ENCODE measurements around the gene TTLL13.
"Not testable (repeated sequence)": the region's sequence is repeated elsewhere in the genome, so short reads cannot be mapped to it uniquely, and the experiment has no call there.

The TTLL13 gene

DNA sequence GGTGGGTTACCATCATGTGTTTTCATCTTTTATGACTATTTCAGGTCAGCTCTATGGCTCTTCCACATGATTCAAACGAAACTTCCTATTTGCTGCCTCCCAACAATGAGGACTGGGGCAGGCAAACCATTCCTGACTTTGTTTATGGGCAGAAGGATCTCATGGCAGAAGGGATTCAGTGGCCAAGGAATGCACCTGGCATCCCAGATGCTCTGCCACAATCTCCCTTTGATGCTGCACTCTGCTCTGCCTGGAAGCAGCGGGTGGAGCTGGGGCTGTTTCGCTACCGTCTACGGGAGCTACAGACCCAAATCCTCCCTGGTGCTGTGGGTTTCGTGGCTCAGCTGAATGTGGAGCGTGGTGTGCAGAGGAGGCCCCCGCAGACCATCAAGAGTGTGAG lies 8.5 kb upstream of the TTLL13 start:
- DNase-seq, result no peak

DNA sequence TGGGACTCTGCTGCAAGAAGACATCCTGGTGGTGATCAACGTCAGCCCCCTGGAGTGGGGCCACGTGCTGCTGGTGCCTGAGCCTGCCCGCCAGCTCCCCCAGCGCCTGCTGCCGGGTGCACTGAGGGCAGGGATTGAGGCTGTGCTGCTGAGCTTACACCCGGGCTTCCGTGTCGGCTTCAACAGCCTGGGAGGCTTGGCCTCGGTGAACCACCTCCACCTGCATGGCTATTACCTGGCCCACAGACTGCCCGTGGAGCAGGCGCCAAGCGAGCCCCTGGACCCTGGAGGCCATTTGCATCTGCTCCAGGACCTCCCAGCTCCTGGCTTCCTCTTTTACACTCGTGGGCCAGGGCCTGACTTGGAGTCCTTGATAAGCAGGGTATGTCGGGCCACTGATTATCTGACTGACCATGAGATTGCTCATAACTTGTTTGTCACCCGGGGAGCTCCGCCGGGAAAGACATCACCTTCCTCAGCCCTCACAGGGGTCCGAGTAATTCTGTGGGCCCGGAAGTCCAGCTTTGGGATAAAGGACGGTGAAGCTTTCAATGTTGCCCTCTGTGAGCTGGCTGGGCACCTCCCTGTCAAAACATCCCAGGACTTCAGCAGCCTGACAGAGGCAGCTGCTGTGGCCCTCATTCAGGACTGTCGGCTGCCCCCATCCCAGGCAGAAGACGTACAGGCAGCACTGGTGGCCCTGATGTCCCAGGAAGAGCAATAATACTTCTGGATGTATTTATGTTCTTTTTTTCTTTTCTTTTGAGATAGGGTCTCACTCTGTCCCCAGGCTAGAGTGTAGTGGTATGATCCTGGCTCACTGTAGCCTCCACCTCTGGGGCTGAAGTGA lies 7.8 kb upstream of the TTLL13 start:
- no peak for DNase-seq

DNA sequence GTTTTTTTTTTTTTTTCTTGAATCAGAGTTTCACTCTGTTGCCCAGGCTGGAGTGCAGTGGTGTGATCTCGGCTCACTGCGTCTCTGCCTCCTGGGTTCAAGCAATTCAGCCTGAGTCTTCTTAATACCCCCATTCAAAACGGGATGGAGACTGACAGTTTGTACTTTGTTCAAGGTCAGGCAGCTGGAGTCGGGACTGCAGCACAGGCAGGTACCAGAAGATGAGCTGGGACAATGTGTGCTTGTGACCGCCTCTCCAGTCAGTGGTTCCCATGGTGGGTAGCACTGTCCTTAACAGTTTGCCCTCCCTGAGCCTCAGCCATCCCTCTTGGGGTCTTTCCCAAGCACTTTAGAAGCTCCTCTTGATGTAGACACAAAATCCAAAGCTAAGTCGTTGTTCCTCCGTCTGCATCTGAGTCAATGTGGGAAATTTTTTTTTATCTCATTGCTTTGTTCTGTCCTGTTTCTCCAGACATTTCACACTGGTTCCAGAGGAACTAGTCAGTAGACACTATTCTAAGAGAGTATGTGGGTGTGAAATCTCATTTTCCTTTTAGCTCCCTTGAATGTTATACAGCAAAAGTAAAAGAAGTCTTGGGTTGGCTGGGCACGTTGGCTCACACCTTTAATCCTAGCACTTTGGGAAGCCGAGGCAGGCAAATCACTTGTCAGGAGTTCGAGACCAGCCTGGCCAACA lies 5.3 kb upstream of the TTLL13 start:
- no peak for DNase-seq

DNA sequence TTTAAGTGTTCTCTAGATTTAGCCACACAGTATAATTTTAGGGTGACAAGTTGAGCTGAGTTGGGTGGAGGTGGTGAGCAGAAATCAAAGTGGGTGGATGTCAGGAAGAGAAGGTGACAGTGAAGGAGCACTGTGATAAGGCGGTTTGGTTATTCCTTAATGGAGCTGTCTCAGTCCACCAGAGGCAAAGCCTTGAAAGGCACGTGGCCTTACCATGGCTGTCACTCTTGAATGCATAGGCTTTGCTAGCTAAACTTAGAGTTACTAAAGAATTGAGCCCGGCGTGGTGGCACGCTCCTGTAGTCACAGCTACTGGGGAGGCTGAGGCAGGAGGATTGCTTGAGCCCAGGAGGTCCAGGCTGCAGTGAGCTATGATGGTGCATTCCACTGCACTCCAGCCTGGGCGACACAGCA lies 560 bp upstream of the TTLL13 start:
- no peak for DNase-seq

DNA sequence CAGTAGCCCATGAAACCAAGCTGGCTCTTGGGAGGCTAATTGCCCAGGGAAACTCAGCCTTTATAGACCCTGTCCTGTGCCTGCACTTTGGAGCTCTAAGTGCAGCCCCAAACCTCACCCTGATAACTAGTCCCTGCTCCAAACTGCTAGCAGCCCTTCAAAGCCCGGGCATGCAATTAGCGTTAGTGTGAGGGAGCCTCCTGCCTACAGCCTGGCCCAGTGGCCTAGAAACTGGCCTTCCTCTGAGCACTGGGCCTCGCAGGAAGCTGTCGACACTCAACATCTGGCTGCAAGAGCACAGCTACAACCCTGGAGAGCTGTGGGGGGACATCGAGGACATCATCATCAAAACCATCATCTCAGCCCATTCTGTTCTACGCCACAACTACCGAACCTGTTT lies 8.4 kb downstream of the TTLL13 start:
- DNase-seq, result no peak

DNA sequence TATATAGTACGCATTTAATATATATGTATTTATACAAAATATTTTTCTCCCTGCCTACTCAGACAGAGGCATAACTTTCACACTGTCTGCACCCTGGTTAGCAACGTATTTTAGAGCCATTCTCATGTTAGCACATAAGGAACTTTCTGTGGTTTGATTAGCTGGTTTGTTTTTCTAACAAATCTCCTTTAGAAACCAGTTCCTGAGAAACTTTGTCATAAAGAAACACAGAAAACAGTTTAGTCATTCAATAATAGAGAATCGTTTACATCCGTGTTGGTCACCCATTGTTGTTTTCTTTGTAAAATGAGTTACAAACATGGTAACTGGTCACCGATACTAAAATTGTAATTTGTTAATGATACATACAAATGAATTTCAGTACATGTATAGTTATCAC lies 10.2 kb downstream of the TTLL13 start:
- DNase-seq, result no peak

DNA sequence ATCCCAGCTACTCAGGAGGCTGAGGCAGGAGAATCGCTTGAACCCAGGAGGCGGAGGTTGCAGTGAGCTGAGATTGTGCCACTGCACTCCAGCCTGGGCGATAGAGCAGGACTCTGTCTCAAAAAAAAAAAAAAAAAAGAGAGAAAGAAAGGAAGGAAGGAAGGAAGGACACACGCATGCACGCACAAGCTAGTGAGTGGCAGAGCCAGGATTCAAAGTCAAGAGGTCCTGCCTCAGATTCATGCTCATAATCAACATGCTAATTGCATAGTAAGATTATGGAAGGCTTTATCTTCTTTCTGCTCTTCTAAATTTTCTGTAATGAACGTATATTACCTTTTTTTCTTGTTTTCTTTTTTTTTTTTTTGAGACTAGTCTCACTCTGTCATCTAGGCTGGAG lies 11.4 kb downstream of the TTLL13 start:
- DNase-seq, result not testable (repeated sequence)

DNA sequence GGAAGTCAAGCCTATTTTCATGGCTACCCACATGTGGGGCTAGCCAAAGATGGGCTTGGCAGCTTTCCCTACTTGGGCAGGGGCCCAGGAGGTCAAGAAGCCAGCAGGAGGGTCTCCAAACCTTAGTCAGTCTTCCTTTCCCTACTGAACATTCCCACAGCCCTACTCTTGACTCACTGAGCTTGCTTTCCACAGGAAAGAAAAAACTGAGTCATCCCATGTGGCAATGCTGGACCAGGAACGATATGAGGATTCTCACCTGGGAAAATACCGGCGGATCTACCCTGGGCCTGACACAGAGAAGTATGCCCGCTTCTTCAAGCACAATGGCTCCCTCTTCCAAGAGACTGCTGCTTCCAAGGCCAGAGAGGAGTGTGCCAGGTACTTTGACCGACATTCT lies 12.5 kb downstream of the TTLL13 start:
- DNase-seq, result no peak

DNA sequence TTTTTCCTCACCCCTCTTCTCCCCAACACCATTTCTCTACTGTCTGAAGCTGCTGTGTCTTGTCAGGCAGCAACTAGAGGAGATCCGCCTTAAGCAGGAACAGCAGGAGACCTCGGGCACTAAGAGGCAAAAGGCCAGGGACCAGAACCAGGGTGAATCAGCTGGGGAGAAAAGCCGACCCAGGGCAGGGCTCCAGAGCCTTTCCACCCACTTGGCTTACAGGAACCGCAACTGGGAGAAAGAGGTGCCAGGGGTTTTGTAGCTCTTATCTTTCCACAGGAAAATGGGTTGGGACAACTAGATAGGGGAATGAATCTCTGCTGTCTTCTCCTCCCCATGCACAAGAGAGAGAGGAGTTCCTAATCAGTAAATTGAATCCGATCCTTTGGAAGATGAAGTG lies 13.1 kb downstream of the TTLL13 start:
- DNase-seq, result no peak

DNA sequence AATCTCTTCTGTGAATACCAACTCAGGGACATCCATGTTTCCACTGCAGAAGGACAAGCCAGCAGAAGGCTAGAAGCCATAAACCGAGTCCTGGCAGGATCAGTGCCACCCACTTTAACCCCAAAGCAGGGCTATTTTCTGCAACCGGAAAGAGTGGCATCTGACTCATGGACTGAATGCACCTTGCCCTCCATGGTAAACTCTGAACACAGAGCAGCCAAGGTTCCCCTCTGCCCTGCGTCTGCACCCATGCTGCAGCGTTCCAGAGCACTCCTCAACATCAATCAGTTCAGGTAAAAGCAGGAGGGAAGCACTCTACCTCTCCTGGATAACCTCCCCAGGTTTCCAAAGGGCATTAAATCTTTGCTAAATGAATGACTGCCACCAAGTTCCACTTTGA lies 15.3 kb downstream of the TTLL13 start:
- no peak for DNase-seq

DNA sequence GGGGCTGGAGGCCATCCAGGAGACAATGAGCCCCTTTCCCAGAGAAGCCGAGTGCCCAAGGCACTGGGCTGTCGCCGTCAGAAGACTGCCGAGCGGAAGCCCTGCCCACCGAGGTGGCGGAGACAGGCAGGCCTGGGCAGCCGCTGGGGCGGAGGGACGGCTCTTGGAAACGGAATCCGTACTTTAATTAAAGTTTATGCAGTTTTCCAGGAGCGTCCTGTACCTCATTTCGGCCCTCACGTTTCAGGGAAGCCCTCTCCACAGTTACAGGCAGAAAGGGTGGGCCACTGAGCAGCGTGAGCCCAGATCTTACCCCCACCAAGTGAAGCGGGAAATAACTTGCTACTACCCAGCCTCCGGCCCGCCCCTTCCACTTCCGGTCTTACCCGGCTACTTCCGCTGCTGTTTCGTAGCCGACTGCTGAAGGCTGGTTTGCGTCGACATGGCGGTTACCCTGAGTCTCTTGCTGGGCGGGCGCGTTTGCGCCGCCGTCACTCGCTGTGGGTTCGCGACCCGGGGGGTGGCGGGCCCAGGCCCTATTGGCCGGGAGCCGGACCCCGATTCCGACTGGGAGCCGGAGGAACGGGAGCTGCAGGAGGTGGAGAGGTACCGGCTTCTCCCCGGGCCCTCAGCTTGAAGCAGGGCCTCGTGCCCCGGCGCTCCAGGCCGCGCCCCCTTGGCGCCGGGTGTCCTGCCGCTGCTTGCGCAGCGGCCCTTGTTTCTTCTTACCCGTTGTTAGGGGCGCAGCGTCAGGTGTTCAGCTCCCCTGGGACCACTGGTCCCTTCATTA lies 16.1 kb downstream of the TTLL13 start, which contains the start of gene NGRN:
NGRN (plus strand) TSS at position 402 of the 790 bp plus-strand sequence; CDS start at position 443, 41 bp downstream.
- DNase-seq, result peak; percentile 42

DNA sequence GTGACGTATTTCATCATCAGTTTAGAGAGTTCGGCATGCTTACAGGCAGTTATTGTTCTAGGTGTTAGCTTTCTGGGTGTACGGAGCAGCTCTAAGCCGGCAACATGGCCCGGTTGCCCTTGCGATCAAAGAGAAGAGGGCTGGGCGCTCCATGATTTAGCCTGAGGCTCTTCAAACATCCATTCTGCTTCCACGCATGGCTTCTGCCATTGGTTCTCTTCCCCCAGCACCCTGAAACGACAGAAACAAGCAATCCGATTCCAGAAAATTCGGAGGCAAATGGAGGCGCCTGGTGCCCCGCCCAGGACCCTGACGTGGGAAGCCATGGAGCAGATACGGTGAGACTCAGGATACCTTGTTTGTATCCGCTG lies 16.7 kb downstream of the TTLL13 start:
- no peak for DNase-seq

DNA sequence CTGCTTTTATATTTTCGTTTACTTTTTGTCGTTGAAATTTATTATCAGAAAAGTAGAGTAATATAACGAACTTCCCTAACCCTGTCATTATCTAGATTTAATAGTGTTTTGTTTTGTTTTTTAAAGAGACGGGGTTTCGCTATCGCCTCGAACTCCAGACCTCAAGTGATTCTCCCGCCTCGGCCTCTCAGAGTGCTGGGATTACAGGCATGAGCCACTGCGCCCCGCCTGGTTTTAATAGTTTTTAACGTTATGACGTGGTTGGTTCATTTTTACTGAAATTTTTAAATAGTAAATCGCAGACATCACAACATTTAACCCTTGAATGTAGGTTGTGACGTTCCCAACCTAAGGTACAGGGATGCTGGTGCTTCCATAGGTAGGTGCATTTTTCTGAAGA lies 17.1 kb downstream of the TTLL13 start:
- no peak for DNase-seq

DNA sequence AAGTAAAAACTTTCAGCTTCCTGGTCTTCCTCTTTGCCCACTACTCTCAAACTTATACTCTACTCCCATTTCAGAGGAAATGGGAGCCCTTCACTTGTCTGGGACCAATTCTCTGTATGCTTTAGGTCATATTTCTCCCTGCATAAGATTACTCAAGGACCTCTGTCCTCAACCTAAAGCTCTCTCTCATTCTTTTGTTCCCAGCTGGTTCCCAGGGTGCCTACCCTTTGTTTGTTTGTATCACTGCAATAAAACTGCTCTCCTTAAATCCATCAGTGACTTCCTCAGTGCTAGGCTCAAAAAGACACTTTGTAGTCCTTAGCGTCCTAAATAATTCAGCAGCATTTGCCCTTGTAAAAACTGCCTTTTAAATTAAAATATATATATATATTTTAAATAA lies 19.1 kb downstream of the TTLL13 start:
- DNase-seq, result peak; percentile 22

DNA sequence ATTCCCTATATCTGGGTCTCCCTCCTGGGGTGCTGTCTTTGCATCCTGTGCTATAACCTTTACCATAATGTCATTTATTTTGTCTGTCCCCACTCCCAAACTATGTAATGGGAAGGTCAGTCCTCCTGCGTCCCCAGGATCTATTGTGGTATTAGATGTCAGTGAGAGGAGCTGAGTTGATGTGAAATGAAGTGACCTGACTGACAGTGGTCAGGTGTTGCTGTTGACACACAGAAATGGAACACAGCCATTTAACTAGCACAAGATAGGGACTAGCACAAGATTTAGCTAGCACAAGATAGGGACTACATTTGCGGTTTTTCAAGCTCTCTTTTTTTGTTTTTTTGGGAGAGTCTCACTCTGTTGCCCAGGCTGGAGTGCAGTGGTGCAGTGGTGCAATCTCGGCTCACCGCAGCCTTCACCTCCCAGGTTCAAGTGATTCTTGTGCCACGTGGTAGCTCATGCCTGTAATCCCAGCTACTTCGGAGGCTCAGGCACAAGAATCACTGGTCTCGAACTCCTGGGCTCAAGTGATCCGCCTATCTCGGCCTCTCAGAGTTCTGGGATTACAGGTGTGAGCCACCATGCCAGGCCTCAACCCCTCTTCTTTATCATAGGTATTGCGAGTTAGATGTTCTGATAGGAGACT lies 21.3 kb downstream of the TTLL13 start:
- no peak for DNase-seq

DNA sequence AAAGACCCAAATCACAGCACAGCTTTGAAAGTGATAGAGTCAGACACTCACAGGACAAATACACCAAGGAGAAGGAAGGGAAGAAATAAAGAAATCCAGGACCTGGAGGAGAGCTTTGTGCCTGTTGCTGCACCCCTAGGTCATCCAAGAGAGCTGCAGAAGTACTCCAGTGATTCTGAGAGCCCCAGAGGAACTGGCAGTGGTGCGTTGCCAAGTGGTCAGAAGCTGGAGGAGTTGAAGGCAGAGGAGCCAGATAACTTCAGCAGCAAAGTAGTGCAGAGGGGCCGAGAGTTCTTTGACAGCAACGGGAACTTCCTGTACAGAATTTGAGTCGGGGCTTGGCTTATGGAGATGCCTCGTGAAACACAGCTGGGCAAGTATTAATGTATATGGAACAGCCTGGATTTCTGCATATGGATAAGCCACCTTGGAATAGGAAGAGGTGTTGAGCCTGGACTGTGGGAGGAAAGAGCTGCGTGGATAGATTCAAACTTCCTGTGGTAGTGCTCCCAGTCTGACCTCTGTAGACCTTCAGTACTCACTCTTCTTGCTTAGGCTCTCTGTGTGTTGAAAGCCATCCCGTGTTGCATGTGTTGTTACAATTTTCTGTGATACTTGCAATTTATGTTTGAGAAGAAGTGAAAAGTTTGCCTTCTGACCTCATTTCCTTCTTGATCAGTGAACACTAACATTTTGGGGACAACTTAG lies 22.3 kb downstream of the TTLL13 start:
- no peak for DNase-seq

DNA sequence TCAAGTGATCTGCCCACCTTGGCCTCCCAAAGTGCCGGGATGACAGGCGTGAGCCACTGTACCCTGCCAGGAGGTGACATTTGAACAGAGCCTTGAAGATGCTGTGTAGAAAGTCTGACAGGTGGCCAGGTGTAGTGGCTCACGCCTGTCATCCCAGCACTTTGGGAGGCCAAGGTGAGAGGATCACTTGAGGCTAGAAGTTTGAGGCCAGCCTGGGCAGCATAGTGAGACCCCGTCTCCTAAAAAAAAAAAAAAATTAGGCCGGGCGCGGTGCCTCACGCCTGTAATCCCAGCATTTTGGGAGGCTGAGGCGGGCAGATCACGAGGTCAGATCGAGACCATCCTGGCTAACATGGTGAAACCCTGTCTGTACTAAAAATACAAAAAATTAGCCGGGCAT lies 29.1 kb downstream of the TTLL13 start:
- DNase-seq, result not testable (repeated sequence)

DNA sequence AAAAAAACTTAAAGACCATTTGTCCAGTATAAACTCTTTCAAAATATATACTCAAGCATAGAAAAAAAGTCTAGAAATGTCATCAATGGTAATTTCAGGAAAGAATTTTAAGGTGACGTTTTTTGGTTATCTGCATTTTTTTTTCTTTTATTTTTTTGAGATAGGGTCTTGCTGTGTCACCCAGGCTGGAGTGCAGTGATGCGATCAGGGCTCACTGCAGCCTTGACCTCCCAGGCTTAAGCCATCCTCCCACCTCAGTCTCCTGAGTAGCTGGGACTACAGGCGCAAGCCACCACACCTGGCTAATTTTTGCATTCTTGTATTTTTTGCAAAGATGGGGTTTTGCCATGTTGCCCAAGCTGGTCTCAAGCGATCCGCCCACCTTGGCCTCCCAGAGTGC lies 31.4 kb downstream of the TTLL13 start:
- not testable (repeated sequence) for DNase-seq

DNA sequence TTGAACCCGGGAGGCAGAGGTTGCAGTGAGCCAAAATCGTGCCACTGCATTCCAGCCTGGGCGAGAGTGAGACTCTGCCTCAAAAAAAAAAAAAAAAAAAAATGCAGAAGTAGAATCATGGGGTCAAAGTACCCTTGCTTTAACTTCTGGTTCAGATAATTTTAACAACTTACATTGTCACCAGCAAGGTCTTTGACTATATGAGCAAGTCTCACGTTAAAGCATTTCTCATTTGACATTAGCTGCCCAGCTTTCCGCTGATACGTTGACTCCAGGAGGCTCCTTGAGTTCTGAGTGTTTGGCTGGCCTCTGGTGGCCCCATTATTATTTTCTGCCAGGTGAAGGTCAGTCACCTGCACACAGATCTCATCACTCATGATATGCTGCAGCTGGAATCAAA lies 32.3 kb downstream of the TTLL13 start:
- DNase-seq, result not testable (repeated sequence)

DNA sequence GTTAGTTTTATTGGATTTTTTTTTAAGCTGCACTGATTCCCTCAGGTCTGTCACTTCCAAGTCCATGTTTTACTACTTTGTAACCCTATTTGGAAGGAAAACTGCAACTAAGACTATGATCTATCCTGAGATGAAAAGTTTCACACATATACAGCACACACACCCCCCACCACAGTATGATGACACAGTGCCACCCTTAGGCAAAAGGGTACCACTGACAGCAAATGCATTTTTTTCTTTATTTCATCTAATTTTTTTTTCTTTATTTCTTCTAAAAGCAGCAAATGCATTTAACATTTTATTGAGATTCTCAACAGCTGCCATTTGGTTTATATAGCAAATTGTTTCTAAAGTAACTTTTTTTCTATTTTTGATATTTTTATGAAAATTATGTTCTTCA lies 37.3 kb downstream of the TTLL13 start:
- no peak for DNase-seq

DNA sequence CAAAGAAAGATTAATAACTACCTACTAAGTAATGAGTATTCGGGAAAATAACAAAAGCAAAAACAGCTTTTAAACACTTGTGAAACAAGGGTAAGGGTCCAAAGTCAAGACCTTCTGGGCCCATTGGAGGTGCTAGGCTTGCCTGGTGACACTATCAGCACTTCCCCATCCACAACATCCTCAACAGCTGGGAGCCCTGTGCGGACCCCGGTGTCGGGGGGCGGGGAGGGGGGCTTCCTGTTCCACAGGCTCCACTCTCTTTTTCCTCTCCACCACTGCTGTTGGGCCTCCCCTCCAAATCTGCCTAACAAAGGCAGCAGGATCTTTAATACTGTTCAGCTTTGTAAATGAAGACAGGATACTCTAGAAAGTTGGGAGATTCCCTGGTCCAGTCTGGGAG lies 37.7 kb downstream of the TTLL13 start:
- DNase-seq, result no peak

DNA sequence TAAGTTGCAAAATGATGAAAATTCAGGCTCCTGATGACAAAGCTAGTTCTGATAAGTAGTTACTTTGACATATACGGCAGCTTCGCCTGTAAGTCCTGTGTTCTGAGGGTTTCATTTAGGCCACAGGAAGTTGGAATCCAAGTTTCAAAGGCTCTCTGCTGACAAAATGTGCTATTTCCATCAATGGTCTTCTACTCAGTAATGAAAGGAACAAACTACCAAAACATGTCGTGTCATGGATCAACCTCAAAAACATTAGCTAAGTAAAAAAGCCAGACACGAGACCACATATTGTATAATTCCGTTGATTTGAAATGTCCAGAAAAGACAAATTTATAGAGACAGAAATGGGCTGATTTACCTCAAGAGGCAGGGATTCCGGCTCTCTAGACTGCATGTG lies 38.6 kb downstream of the TTLL13 start:
- no peak for DNase-seq

All from NCI-H187 treated with DMSO at 0.1 percent for 48 hours (cell line).